A549 (cell line): ENCODE results near the gene TMEM106C. TPM values are rescaled to one million over a fixed set of nuclear protein-coding genes. Genes with fewer than 3 reads are reported as not detected.

Source experiments
- ATAC-seq, 2 experiments: fragments of 200-7000 bp in 1 of 2; fragments of >200 bp in 1 of 2; cut with Nextera tagmentation in 1 of 2; cut with Tn5 transposase in 1 of 2; 3 replicates each; pipeline versions ENCODE4 v1.8.0 to v1.9.1; 2018 to 2020; ENCODE audit warnings: mild to moderate bottlenecking in 1 of 2, moderate library complexity in 1 of 2
- CTCF ChIA-PET: fragments of 300-600 bp; sonication (Branson Sonifier 250); formaldehyde crosslinking; extraction: SDS; loops from one replicate; lab custom pipeline; 2021; ENCODE audit warnings: antibody characterized with exemption, inconsistent platforms; lab: Yijun Ruan, JAX
- POLR2A ChIA-PET: fragments of 350-600 bp; formaldehyde crosslinking; extraction: SDS; loops from one replicate; lab custom pipeline; 2021; ENCODE audit warnings: antibody characterized with exemption, inconsistent platforms; lab: Yijun Ruan, JAX
- DNase-seq, 2 experiments: peaks; one replicate each; pipeline versions ENCODE4 v3.0.0 to v3.0.0-alpha.2; 2011 to 2016; ENCODE audit warnings: low read depth in 1 of 2, low spot score in 1 of 2
- FAIRE-seq: peaks from 2 replicates; lab custom pipeline; 2011; peaks lifted over from hg19 to GRCh38; lab: Jason Lieb, UNC
- H3K27ac ChIP-seq, 2 experiments: fragments of >200 bp; sonication (Bioruptor Twin); formaldehyde crosslinking; 3 replicates each; pipeline ENCODE4 v1.5.1; 2016 to 2017
- H3K4me1 ChIP-seq: fragments of >200 bp; sonication (Bioruptor Twin); formaldehyde crosslinking; 3 replicates; pipeline ENCODE4 v1.6.1; 2016
- H3K4me2 ChIP-seq: fragments of >200 bp; sonication (Bioruptor Twin); formaldehyde crosslinking; 3 replicates; pipeline ENCODE4 v1.6.1; 2016
- H3K4me3 ChIP-seq: fragments of >200 bp; sonication (Bioruptor Twin); formaldehyde crosslinking; 3 replicates; pipeline ENCODE4 v1.5.1; 2016
- H3K9me3 ChIP-seq: fragments of >200 bp; sonication (Bioruptor Twin); formaldehyde crosslinking; 3 replicates; pipeline ENCODE4 v1.6.1; 2016
- CBX2 ChIP-seq: fragments of 200-600 bp; sonication (generic); IDR thresholded peaks from 2 replicates; pipeline ENCODE4 v1.6.1; 2016; ENCODE audit warnings: low read depth, mild to moderate bottlenecking, borderline replicate concordance
- CHD2 ChIP-seq: fragments of 150-350 bp; IDR thresholded peaks from 2 replicates; pipeline ENCODE4 v1.6.1; 2014; ENCODE audit warnings: low read length; ENCODE audit not compliant: partially characterized antibody
- CHD4 ChIP-seq: fragments of 200-600 bp; sonication (generic); IDR thresholded peaks from 2 replicates; pipeline ENCODE4 v1.6.1; 2016; ENCODE audit warnings: antibody characterized with exemption, mild to moderate bottlenecking, borderline replicate concordance
- EHF ChIP-seq: fragments of 250-450 bp; sonication (Bioruptor Pico); IDR thresholded peaks from 2 replicates; pipeline ENCODE4 v1.5.0; 2020; ENCODE audit warnings: mild to moderate bottlenecking
- FOSL2 ChIP-seq, 2 experiments: fragments of 450-650 bp in 1 of 2; fragments of >200 bp in 1 of 2; sonication (Bioruptor Twin) in 1 of 2; formaldehyde crosslinking; IDR thresholded peaks; 2 replicates each; pipeline versions ENCODE4 v1.5.0 to v1.6.1; 2016 to 2020; ENCODE audit warnings: mild to moderate bottlenecking in 1 of 2, moderate library complexity in 1 of 2
- HOXA7 ChIP-seq: fragments of 250-450 bp; sonication (Bioruptor Pico); IDR thresholded peaks from 2 replicates; pipeline ENCODE4 v1.5.0; 2020; ENCODE audit warnings: mild to moderate bottlenecking, moderate library complexity
- HOXB13 ChIP-seq: fragments of 250-450 bp; sonication (Bioruptor Pico); IDR thresholded peaks from 2 replicates; pipeline ENCODE4 v1.5.0; 2020; ENCODE audit warnings: low read depth, mild to moderate bottlenecking, moderate library complexity
- JUN ChIP-seq, 2 experiments: fragments of >200 bp; sonication (Bioruptor Twin); formaldehyde crosslinking; IDR thresholded peaks; 2 replicates in 1 of 2; 3 replicates in 1 of 2; pipeline ENCODE4 v1.6.1; 2016 to 2017
- MAFK ChIP-seq: fragments of 450-650 bp; IDR thresholded peaks from 2 replicates; pipeline ENCODE4 v1.6.1; 2014; ENCODE audit not compliant: partially characterized antibody
- POLR2A ChIP-seq: IDR thresholded peaks from 2 replicates; pipeline ENCODE4 v1.6.1; 2012; ENCODE audit warnings: mild to moderate bottlenecking, low read length
- RAD21 ChIP-seq, 2 experiments: fragments of >200 bp in 1 of 2; sonication (Bioruptor Twin) in 1 of 2; formaldehyde crosslinking in 1 of 2; IDR thresholded peaks in 1 of 2; conservative IDR thresholded peaks in 1 of 2; 2 replicates in 1 of 2; 3 replicates in 1 of 2; pipeline ENCODE4 v1.6.1; 2012 to 2018; ENCODE audit warnings: inconsistent platforms in 1 of 2
- RNF2 ChIP-seq: fragments of 200-600 bp; sonication (generic); IDR thresholded peaks from 2 replicates; pipeline ENCODE4 v1.6.1; 2016; ENCODE audit warnings: low read depth, mild to moderate bottlenecking, antibody characterized with exemption, moderate library complexity, borderline replicate concordance
- SMC3 ChIP-seq: fragments of >200 bp; sonication (Bioruptor Twin); formaldehyde crosslinking; IDR thresholded peaks from 3 replicates; pipeline ENCODE4 v1.6.1; 2018; ENCODE audit warnings: inconsistent platforms
- WGBS: methylation state at CpG from one replicate; pipeline ENCODE4 v1.1.6; 2017; ENCODE audit errors: missing lambda C conversion rate; 5-methylcytosine and 5-hydroxymethylcytosine counted together
- polyA plus RNA-seq, 4 experiments: library from polyadenylated mRNA; depleted of rRNA in 3 of 4; stranded (reverse); fragments of >200 nt; fragmentation: RNase III in 1 of 4; extraction: RNeasy Plus Mini Kit Qiagen cat#74134 plus additional on column Dnase treatment in 1 of 4; gene quantifications; 2 replicates in 3 of 4; 3 replicates in 1 of 4; pipeline ENCODE4 v1.2.3, GENCODE V29; 2011 to 2017
- TF ChIP-seq, protein P1 (sequence below): fragments of 150-350 bp; IDR thresholded peaks from 2 replicates; pipeline ENCODE4 v1.6.1; 2014; ENCODE audit warnings: low read depth, mild to moderate bottlenecking, low read length
- TF ChIP-seq, protein P2 (sequence below): fragments of >200 bp; sonication (Bioruptor Twin); formaldehyde crosslinking; IDR thresholded peaks from 3 replicates; pipeline ENCODE4 v1.5.1; 2016

The TMEM106C gene
- polyA plus RNA-seq, 2 of the 4 experiments (the other 2 are of a cell fraction) = 166 to 236 TPM

DNA sequence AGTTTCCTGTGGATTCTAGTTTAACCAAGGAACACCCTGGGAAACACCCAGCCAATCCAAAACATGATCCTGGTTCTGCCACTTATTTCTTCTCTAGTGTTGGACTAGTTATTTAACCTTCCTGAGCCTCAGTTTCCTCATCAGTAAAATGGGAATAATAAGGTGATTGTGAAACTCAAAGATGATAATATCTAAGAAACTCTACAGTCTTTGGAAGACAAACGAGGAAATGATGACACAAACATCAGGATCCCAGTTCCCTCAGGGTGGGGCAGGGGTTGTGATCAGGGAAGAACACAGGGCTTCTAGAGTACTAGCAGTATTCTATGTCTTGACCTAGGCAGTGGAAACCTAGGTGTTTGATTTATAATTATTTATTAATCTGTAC, 18.1 kb upstream of the TMEM106C start:
- ATAC-seq = no peak
- no peak overlapping the region for H3K27ac ChIP-seq
- no peak overlapping the region; the same call in 2 of the 3 replicates for H3K4me2 ChIP-seq
- FAIRE-seq = no peak
- ChIA-PET CTCF (interaction anchor here (0.9 to 2.2 kb wide), 4 partner anchors 18 to 204 kb away, joined by 3 to 11 read pairs (median 4); partner anchors contain the start of gene TMEM106C), POLR2A (no interaction called here)
- H3K4me1 ChIP-seq = peaks cover 19% of the 10 kb centered on the region
- no peak for DNase-seq
- WGBS = 25% methylated on average over 1 of the region's 1 CpG
- no peak overlapping the region for H3K4me3 ChIP-seq
- no peaks in the 10 kb centered on the region for H3K9me3 ChIP-seq
- TF ChIP-seq HOXA7 (CRISPR knock-in tag) = no peak
- TF ChIP-seq JUN (IDR thresholded peaks at IDR 0.05) = no peak
- TF ChIP-seq MAFK = no peak
- TF ChIP-seq CBX2 = no peak
- TF ChIP-seq, all 56 proteins: peak for 0

DNA sequence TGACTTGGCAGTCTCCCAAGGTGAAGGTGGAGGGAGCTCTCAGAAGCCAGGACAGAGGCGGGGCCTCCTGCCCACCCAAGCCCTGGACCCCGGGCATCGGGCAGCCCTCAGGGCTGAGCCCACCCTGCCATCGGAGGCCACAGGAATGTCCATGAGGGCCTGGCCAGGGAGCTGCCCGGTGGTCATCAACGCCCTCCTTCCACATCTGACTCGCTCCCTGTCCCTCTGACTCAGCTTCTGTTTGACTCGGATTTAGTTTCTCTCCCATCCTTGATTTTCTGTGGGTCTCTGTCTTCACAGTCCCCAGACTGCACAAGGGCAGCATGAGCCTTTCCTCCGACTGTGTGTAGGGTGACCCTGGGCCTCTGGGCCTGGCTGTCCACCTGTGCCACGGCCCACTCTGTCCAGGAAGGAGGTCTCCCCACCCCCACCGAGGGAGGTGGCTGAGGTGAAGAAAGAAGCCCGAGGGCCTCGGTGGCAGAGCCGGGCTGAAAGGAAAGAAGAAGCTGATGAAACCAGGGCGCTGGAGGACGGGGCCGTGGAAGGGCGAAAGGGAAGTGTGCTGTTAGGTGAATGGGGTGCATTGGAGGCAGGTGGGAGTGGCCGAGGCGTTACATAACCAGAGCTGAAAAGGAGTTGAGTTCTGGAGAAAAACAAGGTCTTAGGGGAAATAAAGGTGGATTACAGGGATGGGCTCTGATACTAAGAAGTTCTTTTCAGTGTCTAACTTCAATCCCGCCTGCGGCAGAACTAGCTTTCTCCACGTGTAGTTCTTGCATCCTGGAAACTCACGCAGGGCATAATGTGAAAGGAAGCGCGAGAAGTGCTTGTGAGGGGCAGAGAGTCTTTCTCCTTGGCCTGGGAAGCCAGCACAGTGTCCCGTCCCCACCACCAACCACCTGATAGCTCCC, 16.7 kb upstream of the TMEM106C start:
- Histone ChIP-seq H3K9me3 (no peaks in the 10 kb centered on the region), H3K4me3 (no peak overlapping the region), H3K4me1 (peaks cover 19% of the 10 kb centered on the region), H3K27ac (peak overlapping the region; percentile 54 to 63; a peak in 5 of 6 replicates), H3K4me2 (peak overlapping the region; percentile 62)
- DNase-seq = no peak
- 68% methylated on average over 25 of the region's 27 CpGs for whole genome bisulfite sequencing
- ChIA-PET POLR2A (interaction anchor here (1.2 kb wide), 1 partner anchor 42 kb away, joined by 4 read pairs; the partner anchor contains the start of gene VDR), CTCF (interaction anchor here (0.6 to 6.1 kb wide), 17 partner anchors 10 to 673 kb away, joined by 3 to 48 read pairs (median 4); partner anchors contain the start of genes TMEM106C and VDR)
- peak in 1 of 2 experiments; percentile 9; a peak in 1 of 6 replicates for ATAC-seq
- TF ChIP-seq FOSL2 (IDR thresholded peaks at IDR 0.05) = no peak
- 0 out of 2 replicates have a peak, but pooled peaks have one; percentile 6 for TF ChIP-seq FOSL2 (CRISPR knock-in tag; IDR thresholded peaks at IDR 0.05)
- no peak for TF ChIP-seq HOXB13 (CRISPR knock-in tag)
- TF ChIP-seq, protein P1, sequence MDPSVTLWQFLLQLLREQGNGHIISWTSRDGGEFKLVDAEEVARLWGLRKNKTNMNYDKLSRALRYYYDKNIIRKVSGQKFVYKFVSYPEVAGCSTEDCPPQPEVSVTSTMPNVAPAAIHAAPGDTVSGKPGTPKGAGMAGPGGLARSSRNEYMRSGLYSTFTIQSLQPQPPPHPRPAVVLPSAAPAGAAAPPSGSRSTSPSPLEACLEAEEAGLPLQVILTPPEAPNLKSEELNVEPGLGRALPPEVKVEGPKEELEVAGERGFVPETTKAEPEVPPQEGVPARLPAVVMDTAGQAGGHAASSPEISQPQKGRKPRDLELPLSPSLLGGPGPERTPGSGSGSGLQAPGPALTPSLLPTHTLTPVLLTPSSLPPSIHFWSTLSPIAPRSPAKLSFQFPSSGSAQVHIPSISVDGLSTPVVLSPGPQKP = no peak
- FAIRE-seq = no peak

DNA sequence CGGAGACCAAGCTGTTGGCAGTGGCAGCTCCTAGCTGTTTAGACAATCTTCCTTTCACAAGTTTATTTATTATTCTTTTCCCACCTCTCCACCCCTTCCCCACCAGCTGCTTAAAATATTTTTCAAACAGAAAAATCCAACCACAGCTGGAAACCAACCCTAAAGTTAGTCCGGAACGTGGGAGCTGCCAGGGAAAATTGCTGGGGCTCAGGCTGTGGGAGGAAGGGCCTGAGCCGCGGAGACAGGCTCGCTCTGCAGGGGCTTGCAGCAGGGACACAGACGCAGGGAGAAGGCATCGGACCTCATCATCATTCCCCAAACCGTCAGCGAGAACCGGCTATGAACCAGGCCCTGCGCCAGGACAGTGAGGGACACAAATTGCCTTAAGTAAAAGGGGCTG, 16.1 kb upstream of the TMEM106C start:
- TF ChIP-seq FOSL2 (IDR thresholded peaks at IDR 0.05) = no peak
- no peak for TF ChIP-seq FOSL2 (CRISPR knock-in tag; IDR thresholded peaks at IDR 0.05)
- no peak for TF ChIP-seq CHD4
- TF ChIP-seq CHD2 = no peak
- no peak for TF ChIP-seq EHF (CRISPR knock-in tag)
- TF ChIP-seq POLR2A = no peak
- Histone ChIP-seq H3K4me3 (no peak overlapping the region), H3K4me2 (no peak overlapping the region), H3K27ac (peak overlapping the region in 1 of 2 experiments; percentile 63; a peak in 1 of 6 replicates), H3K4me1 (peaks cover 19% of the 10 kb centered on the region), H3K9me3 (no peaks in the 10 kb centered on the region)
- FAIRE-seq (no peak), DNase-seq (no peak), ATAC-seq (no peak)
- POLR2A ChIA-PET = no interaction called here
- CTCF ChIA-PET = interaction anchor here (0.6 to 6.1 kb wide), 15 partner anchors 10 to 672 kb away, joined by 3 to 48 read pairs (median 4); partner anchors contain the start of genes TMEM106C and VDR
- WGBS = 83% methylated on average over 12 of the region's 12 CpGs

DNA sequence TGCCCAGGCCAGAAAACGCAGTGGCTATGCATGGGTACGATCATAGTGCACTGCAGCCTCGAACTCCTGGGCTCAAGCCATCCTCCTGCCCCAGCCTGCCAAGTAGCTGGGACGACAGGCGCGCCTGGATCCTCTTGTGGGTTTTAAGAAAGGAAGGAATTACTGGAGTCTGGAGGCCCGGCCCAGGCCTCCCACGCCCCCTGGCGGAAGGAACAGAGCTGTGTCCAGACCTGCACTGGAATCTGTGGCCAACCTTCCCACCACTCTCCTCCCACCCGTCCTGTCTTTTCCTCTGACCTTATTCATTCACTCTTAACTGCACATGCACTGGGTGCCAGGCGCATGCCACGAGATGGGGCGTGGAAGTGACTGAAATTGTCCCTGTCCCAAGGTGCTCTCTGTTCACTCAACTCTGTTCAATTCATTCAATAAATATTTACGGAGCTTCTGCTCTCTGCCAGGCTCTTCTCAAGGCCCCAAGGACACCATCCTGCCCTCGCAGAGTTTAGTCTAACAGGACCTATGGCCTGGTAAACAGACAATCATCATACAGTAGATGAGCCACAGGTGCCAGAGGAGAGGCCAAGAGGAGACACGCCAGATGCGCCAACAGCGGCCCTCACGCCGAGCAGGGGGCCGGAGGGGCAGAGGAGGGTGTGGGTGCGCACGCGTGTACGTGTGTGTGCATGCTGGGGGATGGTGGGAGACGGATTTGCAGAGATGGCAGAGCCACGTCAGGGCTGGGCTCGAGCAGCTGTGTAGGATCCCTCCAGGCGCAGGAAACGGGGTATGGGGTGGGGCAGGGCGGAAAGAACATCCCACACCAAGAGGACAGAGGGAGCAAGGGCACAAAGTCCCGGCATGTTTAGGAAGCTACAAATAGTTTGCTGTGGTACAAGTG, 13.7 kb upstream of the TMEM106C start:
- ATAC-seq (peak; percentile 88 to 98), DNase-seq (peak; percentile 88 to 90), FAIRE-seq (no peak)
- WGBS = 47% methylated on average over 32 of the region's 32 CpGs
- ChIA-PET POLR2A (interaction anchor here (1.5 kb wide), 1 partner anchor 44 kb away, joined by 10 read pairs; the partner anchor contains the start of gene VDR), CTCF (interaction anchor here (0.6 to 6.1 kb wide), 59 partner anchors 9 to 424 kb away, joined by 3 to 48 read pairs (median 5); partner anchors contain the start of genes CCDC184, TMEM106C and VDR)
- Histone ChIP-seq H3K27ac (peak overlapping the region in 1 of 2 experiments; percentile 36; a peak in 2 of 6 replicates), H3K4me1 (peaks cover 19% of the 10 kb centered on the region), H3K9me3 (no peaks in the 10 kb centered on the region), H3K4me2 (peak overlapping the region; percentile 37; the same call in 2 of the 3 replicates), H3K4me3 (no peak overlapping the region)
- TF ChIP-seq, protein P2, sequence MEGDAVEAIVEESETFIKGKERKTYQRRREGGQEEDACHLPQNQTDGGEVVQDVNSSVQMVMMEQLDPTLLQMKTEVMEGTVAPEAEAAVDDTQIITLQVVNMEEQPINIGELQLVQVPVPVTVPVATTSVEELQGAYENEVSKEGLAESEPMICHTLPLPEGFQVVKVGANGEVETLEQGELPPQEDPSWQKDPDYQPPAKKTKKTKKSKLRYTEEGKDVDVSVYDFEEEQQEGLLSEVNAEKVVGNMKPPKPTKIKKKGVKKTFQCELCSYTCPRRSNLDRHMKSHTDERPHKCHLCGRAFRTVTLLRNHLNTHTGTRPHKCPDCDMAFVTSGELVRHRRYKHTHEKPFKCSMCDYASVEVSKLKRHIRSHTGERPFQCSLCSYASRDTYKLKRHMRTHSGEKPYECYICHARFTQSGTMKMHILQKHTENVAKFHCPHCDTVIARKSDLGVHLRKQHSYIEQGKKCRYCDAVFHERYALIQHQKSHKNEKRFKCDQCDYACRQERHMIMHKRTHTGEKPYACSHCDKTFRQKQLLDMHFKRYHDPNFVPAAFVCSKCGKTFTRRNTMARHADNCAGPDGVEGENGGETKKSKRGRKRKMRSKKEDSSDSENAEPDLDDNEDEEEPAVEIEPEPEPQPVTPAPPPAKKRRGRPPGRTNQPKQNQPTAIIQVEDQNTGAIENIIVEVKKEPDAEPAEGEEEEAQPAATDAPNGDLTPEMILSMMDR = peak; percentile 86
- peak; percentile 79 to 84 for TF ChIP-seq RAD21 (conservative IDR thresholded peaks at IDR 0.05 in 1 of 2, IDR thresholded peaks at IDR 0.05 in 1 of 2)
- TF ChIP-seq RNF2 = no peak
- TF ChIP-seq SMC3 = peak; percentile 88
